SK-N-MC (cell line): ENCODE results near the gene SCFD2.

ENCODE experiments used
- EZH2 ChIP-seq: fragments of 200-600 bp; sonication (generic); IDR thresholded peaks from one replicate; pipeline ENCODE4 v1.6.1; 2017; ENCODE audit warnings: antibody characterized with exemption
- POLR2AphosphoS5 ChIP-seq: IDR thresholded peaks from 2 replicates; pipeline ENCODE4 v1.6.1; 2012; ENCODE audit warnings: mild to moderate bottlenecking, low read depth, low read length, borderline replicate concordance

- no peak for TF ChIP-seq EZH2
- no peak for TF ChIP-seq POLR2AphosphoS5
Measured at GRCh38 chr4:52823702-52824092, 542.2 kb downstream of the SCFD2 start.
